GM19035 (cell line): ENCODE measurements around the gene TGM6.
"Not testable (repeated sequence)": the region's sequence is repeated elsewhere in the genome, so short reads cannot be mapped to it uniquely, and the experiment has no call there.

Experiments used
- ATAC-seq: cut with Tn5 transposase; IDR thresholded peaks from one replicate; pipeline ENCODE4 v1.9.1; 2021; ENCODE audit not compliant: unreplicated experiment

Gene TGM6

DNA sequence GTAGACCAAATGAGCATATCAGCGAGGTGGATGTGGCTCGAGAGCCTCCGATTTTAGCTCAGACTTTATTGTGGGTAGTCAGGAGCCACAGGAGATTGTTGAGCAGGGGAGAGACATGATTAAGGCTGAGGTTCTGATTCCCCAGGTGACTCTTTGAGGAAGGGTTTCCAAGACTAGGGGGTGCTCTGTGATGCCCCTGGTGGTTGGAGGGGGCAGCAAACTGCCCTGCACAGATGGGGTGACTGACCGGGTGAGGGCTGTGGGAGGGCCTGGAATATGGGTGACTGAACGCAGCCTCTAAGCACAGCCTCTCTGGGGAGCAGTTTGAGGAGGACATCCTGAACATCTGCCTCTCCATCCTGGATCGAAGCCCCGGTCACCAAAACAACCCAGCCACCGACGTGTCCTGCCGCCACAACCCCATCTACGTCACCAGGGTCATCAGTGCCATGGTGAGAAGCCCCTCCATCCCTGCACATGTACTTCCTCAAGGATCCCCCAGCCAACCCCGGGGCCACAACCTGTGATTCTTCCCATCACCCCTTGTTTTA, 17.0 kb downstream of the TGM6 start:
- no peak for ATAC-seq

DNA sequence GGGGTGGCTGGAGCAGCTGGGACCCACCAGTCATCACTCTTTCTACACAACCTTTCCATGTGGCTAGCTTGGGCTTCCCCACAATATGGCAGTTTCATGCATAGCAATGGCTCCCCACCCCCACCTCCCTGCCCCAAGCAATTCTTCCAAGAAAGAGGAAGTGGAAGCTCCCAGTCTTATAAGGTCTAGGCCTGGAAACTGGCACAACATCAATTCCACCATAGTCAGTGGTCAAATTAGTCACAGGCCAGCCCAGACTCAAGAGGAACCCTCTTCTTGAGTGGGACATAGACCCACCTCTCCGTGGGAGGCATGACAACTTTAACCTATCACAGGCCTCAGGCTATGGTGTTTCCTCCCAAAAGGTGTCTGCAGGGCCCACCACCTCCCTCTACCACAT, 17.7 kb downstream of the TGM6 start:
- ATAC-seq: no peak

DNA sequence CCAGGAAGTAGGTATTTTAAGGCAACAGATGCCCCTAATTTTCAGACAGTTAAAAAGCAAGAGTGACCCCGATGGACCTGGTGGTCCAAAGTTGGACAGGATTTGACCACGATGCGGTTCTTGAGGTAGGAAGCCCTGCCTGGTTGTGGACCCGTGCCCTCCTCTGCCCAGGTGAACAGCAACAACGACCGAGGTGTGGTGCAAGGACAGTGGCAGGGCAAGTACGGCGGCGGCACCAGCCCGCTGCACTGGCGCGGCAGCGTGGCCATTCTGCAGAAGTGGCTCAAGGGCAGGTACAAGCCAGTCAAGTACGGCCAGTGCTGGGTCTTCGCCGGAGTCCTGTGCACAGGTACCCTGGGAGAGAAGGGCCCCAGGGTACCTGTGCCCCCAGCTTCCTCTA, 18.7 kb downstream of the TGM6 start:
- ATAC-seq: no peak

DNA sequence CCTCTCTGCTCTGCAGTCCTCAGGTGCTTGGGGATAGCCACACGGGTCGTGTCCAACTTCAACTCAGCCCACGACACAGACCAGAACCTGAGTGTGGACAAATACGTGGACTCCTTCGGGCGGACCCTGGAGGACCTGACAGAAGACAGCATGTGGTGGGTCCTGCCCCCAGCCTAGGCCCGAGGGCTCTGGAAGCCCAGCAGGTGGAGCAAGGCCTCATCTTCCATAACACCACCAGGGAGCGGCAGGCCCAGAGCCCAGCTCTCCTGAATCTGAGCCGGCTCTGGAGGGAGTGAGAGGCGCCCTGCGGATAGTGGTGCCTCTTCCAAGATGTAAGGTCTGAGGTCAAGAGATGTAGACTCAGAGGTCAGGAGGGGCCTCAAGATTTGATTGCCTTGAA, 19.6 kb downstream of the TGM6 start:
- no peak for ATAC-seq

DNA sequence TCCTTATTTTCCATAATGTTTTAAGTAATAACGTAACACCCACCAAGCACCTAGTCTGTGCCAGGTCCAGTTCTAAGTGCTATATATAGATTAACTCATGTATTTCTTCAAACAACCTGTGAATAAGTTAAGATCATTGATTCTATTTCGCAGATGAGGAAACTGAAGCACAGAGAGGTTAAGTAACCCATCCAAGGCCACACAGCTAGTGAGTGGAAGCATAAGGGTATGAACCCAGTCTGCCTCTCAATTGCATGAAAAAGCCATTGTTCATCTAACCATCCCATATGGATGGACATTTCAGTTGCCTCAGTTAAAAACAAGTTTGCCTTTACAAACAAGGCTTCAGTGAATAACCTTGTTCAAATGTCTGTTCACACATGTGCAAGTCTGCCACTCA, 20.8 kb downstream of the TGM6 start:
- ATAC-seq: no peak

DNA sequence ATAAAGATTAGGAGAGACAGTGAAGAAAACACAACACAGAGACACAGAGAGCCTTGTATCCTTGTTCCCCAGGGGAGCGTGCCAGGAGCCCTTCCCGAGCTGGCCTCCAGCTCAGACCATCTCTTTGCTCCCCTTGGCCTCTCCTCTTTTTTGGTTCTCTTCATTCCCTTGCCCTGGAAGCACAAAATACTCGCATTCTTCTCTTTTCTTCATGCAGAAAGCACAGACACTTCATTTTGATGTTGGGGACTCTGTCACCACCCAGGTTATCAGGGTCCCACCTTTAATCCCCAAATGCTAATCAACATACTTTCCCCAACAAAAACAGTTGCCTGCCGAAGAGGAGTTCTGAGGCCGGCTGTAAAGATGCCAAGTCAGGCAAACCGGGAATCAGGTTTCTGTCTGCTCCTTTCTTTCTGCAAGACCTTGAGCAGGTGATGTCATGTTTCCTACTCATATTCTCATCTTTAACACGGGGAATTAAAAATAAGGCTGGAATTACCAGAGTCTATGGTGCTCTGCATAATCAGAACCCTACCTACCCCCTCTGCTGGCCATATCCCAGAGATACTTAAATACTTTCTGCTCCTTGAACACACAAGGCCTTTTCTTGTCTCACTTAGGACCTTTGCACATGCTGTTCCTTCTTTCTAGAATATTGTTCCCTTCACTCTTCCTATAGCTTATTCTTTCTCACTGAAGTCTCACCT, 21.7 kb downstream of the TGM6 start:
- no peak for ATAC-seq

DNA sequence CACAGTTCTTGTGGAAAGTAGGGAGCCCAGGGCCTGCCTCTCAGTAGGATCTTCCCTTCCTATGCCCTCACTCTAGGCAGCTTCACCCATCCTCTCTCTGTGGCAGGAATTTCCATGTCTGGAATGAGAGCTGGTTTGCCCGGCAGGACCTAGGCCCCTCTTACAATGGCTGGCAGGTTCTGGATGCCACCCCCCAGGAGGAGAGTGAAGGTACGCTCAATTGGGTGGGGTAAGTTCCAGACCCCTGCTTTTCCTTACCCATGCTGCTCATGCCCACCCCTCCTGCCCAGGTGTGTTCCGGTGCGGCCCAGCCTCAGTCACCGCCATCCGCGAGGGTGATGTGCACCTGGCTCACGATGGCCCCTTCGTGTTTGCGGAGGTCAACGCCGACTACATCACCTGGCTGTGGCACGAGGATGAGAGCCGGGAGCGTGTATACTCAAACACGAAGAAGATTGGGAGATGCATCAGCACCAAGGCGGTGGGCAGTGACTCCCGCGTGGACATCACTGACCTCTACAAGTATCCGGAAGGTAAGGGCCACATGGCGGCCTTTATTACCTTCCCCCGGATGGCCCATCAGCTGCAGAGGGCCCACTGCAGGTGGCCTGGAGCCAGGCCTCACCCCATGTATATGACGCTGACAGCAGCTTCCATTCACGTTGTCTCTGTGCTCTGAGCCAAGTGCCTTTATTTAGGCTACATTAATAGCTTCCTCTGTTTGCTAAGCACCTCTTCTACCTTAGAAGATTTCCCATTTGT, 22.8 kb downstream of the TGM6 start:
- no peak for ATAC-seq

DNA sequence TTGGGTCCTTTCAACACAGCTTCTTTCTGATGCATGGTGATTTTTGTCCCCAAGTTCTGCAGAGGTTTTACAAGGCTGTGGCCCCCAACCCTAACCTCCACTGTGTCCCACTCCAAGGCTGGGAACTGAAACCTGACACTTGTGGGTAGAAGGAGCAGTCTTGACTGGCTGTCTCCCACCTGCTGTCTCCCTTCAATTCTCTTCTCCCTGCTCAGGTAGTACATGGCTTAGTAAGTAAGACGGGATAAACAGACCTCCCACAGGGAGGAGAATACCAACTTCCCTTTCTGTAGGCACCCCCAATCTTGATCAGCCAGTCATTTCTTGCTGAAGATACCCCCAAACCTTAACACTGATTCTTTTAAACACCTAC, 25.0 kb downstream of the TGM6 start:
- ATAC-seq: no peak

DNA sequence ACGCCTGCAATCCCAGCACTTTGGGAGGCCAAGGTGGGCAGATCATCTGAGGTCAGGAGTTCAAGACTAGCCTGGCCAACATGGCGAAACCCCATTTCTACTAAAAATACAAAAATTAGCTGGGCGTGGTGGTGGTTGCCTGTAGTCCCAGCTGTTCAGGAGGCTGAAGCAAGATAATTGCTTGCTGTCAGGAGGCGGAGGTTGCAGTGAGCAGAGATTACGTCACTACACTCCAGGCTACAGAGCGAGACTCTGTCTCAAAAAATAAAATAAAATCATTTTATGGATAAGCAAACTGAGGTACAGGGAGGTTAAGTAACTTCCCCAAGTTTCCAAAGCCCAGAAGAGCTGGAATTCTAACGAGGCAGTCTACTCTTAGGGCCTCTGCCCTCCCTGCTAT, 26.7 kb downstream of the TGM6 start:
- not testable (repeated sequence) for ATAC-seq

DNA sequence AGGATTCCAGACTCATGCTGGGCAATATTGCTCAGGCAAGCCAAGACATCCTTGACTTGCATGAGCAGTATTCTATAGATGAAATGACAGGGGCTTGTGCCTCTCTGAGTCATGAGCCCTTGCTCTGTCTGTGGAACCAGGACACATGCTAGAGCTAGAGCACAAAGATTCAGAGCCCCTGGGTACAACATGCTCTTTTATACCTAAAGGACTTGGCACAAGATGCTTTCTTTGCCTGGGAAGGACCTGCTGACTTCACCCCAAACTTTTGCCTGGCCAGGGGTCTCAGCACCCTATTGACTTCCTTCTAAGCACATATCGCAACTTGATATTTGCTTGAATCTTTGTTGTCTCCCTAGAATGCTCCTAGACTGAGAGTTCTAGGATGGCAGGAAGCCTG, 27.4 kb downstream of the TGM6 start:
- no peak for ATAC-seq

DNA sequence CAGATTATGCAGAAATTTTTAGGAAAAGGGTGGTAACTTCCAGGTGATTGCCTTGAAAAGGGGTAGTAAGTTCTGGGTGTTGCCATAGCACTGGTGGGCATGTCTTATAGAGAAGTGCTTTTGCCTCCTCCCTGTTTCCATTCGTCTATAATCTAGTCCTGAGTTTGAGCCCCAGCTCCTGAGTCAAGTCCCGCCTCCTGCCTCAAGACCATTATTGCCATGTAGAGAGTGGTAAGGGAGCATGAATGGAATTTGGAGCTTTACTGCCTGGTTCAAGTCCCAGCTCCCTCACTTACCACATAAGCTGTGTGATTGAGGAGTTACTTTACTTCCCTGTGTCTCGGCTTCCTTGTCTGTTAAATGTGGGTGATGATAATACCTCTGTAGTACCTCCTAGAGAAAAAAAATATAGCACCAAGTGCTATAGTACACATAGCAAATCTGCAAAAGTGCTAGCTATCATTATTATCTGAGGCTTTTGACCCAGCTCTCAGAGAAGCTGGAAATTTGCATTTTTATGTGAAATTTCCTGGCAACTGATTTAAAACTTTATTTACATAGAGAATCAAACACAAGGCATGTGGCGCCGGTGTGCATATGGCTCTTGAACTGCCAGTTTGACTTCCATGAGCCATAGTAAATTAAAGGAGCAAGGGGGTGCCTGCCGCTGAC, 36.0 kb downstream of the TGM6 start:
- no peak for ATAC-seq

DNA sequence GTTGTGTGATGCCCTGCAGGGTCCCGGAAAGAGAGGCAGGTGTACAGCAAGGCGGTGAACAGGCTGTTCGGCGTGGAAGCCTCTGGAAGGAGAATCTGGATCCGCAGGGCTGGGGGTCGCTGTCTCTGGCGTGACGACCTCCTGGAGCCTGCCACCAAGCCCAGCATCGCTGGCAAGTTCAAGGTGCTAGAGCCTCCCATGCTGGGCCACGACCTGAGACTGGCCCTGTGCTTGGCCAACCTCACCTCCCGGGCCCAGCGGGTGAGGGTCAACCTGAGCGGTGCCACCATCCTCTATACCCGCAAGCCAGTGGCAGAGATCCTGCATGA, 36.5 kb downstream of the TGM6 start:
- ATAC-seq: no peak

DNA sequence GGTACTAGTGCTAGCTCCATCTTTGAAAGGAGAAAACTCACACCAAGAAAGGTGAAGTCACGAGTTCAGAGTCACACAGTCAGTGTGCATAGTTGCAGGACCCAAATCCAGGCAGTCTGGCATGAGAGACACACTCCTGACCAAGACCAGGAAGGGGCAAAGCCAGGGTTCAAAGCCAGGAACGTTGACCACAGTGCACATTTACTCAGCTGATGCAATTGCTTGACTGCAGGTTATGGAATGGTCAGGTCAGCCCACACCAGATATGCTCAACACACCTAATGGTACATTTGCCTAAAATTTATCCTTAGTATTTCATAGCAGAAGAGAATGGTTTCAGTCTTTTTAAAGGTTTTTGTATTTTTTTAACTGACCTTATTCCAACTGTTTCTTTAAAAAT, 37.7 kb downstream of the TGM6 start:
- no peak for ATAC-seq

DNA sequence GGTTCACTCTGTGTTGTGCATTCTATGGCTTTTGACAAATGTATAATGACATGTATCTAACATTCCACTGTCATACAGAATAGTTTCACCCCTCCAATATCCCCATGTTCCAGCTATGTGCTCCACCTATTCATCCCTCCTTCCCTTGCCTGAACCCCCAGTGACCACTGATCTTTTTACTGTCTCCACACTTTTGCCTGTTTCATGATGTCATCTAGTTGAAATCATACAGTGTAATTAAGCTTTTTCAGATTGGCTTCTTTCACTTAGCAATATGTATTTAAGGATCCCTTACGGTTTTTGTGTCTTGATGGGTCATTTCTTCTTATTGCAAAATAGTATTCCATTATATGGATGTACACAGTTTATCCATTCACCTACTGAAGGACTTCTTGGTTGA, 39.8 kb downstream of the TGM6 start:
- no peak for ATAC-seq

DNA sequence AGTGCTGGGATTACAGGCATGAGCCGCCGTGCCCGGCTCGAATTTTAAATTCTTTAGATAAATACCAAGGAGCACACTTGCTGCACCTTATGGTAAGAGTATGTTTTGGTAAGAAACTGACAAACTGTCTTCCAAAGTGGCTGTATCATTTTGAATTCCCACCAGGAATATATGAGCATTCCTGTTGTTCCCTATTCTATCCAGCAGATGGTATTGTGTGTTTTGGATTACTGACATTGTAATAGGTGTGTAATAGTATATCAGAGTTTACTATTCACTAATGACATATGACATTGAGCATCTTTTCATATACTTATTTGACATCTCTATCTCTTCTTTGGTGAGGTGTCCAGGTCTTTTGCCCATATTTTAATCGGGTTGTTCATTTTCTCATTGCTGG, 40.5 kb downstream of the TGM6 start:
- no peak for ATAC-seq

DNA sequence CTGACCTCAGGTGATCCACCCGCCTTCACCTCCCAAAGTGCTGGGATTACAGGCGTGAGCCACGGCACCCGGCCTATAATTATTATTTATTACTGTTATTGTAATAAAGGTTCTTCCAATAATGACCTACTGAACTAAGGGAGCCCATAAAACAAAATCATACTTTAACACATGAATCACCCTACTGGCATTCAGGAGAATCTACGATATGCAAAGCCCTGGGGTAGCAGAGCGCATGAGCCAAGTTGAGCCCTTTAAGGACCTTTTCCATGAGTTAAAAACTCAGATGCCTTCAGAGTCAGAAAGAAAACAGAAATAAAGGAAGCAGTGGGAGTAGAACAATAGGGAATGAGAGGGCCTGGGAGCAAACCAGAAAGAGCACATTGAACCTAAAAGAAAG, 48.4 kb downstream of the TGM6 start:
- no peak for ATAC-seq

DNA sequence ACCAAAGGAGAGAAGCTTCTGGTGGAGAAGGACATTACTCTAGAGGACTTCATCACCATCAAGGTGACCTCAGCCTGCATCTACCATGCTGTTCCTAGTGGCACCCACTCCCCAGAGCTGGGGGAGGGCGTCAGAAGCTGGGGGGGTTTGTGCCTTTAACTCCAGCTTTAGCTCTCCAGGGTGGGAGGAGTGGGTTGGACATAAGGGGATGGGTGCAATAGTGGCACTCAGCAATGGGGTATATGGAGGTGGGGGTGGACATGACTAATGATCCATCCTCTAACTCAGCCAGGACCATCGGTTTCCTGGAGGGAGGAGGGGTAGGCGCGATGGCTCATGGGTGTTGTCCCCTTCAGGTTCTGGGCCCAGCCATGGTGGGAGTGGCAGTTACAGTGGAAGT, 49.8 kb downstream of the TGM6 start:
- no peak for ATAC-seq

DNA sequence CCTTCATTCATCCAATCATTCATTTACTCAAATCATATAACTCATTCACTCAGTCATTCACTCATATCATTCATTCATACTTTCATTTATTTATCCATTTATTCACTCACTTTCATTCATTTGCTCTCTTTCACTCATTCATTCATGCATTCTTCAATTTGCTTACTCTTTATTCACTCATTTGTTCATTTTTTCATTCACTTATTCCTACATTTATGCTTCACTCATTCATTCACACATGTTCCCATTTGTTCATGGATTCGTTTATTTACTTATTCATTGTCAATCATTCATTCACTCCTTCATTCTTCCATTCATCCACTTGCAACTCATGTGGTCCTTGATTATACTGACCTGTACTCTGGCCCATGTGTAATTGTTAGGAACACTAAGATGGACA, 50.5 kb downstream of the TGM6 start:
- no peak for ATAC-seq

DNA sequence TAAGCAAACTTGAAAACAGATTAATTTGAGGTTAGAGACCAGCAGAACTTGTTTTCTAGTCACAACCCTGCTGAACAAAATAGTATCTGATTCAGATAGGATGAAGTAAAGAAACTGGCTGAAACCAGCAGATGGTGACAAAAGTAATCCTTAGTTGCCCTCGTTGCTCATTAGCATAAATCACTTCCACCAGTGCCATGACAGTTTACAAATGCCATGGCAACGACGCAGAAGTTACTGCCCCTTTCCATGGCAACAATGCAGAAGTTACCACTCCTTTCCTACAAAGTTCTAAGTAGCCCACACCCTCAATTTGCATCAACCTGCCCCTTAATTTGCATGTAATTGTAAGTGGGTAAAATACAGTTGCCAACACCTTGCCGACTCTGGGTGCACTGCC, 66.1 kb downstream of the TGM6 start:
- ATAC-seq: no peak

DNA sequence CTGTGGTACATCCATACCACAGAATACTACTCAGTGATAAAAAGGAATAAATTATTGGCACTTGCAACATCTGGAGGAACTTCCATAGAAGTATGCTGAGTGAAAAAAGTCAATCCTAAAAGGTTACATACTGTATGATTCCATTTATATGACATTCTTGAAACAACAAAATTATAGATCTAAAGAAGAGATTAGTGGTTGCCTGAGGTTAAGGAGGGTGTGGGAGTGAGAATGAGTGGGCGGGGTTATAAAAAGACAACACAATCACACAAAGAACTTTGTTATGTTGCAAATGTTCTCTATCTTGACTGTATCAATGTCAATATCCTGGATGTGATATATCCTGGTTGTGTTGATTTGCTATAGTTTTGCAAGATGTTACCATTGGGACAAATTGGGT, 68.7 kb downstream of the TGM6 start:
- ATAC-seq: no peak

DNA sequence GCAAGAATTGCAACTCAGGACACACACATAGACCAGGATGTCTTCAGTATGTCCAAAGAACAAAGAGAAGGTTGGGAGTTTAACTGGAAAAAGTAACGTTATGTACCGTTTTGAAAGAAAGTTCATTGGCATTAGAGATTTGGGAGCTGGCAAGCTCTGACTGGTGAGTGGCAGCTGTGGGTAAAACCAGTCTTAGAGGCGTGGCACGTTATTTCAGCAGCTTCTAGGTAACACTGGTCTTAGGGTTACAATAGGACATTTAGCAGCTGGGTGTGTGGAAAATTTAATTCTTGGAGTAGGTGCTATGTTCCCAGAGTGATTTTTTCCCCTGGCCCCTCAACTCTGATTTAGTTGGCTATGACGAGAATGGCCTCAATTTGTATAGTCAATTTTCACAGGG, 70.7 kb downstream of the TGM6 start:
- ATAC-seq: no peak
